ENCODE data around the gene GPR158.

DNA sequence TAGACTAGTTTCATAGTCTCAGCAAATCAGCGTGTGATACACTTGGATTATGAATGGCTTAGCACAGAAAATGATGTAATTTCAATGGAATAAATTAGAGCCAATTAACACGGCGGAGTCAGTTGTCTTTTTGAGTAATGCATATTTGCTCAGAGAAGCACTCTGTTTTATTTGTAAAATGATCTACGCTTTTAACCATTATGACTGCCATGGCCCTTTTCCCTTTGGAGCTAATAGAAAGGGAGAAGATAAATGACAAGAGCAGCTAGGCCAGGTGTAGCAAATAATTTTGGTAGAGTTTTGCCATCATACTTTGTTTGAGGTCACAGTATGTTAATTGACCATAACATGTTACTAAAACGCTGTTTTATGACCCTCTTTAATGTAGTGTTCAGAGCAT, 86.8 kb downstream of the GPR158 start:
- TF ChIP-seq, protein P1, sequence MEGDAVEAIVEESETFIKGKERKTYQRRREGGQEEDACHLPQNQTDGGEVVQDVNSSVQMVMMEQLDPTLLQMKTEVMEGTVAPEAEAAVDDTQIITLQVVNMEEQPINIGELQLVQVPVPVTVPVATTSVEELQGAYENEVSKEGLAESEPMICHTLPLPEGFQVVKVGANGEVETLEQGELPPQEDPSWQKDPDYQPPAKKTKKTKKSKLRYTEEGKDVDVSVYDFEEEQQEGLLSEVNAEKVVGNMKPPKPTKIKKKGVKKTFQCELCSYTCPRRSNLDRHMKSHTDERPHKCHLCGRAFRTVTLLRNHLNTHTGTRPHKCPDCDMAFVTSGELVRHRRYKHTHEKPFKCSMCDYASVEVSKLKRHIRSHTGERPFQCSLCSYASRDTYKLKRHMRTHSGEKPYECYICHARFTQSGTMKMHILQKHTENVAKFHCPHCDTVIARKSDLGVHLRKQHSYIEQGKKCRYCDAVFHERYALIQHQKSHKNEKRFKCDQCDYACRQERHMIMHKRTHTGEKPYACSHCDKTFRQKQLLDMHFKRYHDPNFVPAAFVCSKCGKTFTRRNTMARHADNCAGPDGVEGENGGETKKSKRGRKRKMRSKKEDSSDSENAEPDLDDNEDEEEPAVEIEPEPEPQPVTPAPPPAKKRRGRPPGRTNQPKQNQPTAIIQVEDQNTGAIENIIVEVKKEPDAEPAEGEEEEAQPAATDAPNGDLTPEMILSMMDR (conservative IDR thresholded peaks at IDR 0.05) = no peak
- TF ChIP-seq EZH2 (IDR thresholded peaks at IDR 0.05; ENCODE audit: low read depth) = no peak
